Activated CD4-positive, alpha-beta T cell treated with anti-CD3 and anti-CD28 coated beads, Interleukin-2, amount 50 U/mL, for 1 hour (primary cell): ENCODE data around the gene SH3D19.
"Not testable (repeated sequence)": the region's sequence is repeated elsewhere in the genome, so short reads cannot be mapped to it uniquely, and the experiment has no call there.

ENCODE experiments used
- DNase-seq: peaks from one replicate; pipeline ENCODE4 v3.0.0-alpha.2; 2020

Gene SH3D19

DNA sequence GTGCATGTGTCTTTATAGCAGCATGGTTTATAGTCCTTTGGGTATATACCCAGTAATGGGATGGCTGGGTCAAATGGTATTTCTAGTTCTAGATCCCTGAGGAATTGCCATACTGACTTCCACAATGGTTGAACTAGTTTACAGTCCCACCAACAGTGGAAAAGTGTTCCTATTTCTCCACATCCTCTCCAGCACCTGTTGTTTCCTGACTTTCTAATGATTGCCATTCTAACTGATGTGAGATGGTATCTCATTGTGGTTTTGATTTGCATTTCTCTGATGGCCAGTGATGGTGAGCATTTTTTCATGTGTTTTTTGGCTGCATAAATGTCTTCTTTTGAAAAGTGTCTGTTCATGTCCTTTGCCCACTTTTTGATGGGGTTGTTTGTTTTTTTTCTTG, 56.5 kb downstream of the SH3D19 start:
- DNase-seq, result not testable (repeated sequence)

DNA sequence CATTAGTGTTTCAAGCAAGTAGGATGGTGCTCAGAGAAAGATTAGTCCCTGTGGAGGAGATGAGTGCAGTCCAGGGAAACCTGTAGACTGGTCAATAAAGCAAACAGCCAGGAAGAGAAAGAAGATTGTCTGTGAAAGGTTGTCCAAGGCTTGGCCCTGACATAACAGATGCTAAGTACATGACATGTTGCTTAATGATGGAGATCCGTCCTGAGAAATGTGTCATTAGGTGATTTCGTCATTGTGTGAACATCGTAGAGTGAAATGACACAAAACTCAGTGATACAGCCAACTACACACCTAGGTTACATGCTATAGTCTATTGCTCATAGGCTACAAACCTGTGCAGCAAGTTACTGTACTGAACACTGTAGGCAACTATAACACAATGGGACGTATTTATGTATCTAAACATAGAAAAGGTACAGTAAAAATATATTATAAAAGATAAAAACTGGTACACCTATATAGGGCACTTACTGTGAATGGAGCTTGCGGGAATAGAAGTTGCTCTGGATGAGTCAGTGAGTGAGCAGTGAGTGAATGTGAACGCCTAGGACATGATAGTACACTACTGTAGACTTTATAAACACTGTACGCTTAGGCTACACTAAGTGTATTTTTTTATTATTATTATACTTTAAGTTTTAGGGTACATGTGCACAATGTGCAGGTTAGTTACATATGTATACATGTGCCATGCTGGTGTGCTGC, 57.4 kb downstream of the SH3D19 start:
- no peak for DNase-seq

DNA sequence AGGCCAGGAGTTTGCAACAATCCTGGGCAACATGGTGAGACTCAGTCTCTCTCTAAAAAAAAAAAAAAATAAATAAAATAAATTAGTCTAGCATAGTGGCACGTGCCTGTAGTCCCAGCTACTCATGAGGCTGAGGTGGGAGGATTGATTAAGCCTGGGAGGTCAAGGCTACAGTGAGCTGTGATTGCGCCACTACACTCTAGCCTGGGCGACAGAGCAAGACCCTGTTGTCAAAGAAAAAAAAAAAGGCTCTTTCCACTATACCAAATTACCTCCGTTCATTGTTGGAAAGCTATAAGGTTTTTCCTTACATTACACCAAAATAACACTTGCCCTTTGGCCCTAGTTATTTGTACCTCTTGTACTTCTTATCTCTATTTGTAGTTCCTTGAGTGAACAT, 58.3 kb downstream of the SH3D19 start:
- no peak for DNase-seq

- DNase-seq, result no peak
These were observed 58.9 kb downstream of the SH3D19 start for GRCh38 chr4:151266497-151266896.

GRCh38 chr4:151263455-151263854, 62.0 kb downstream of the SH3D19 start:
- no peak for DNase-seq

GRCh38 chr4:151260526-151260925, 64.9 kb downstream of the SH3D19 start:
- DNase-seq, result no peak

- DNase-seq, result no peak
These were observed 65.7 kb downstream of the SH3D19 start for GRCh38 chr4:151259752-151260151.

- DNase-seq, result no peak
These were observed 67.7 kb downstream of the SH3D19 start for GRCh38 chr4:151257704-151258103.

DNA sequence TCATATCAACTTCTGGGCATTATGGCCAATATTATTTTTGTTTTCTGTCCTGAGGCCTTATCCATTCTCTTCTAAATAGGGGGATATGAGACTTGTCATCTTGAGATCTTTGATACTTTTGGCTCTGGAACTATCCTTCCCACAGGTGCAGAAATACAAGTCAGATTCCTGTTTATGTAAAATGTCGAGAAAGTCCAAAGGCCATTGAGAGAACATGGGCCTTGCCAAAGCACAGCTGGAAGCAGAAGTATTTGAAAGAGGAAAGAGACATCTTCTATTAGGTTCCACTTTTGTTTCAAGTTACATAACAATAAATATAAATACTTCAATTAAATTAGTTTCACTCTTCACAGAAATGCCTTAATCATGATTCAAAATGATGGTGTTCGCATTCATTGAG, 69.3 kb downstream of the SH3D19 start:
- no peak for DNase-seq

DNA sequence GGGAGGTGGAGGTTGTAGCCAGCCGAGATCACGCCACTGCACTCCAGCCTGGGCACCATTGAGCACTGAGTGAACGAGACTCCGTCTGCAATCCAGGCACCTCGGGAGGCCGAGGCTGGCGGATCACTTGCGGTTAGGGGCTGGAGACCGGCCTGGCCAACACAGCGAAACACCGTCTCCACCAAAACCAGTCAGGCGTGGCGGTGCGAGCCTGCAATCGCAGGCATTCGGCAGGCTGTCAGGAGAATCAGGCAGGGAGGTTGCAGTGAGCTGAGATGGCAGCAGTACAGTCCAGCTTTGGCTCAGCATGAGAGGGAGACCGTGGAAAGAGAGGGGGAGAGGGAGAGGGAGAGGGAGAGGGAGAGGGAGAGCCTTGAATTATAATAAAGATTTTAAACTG, 69.7 kb downstream of the SH3D19 start:
- DNase-seq, result not testable (repeated sequence)

DNA sequence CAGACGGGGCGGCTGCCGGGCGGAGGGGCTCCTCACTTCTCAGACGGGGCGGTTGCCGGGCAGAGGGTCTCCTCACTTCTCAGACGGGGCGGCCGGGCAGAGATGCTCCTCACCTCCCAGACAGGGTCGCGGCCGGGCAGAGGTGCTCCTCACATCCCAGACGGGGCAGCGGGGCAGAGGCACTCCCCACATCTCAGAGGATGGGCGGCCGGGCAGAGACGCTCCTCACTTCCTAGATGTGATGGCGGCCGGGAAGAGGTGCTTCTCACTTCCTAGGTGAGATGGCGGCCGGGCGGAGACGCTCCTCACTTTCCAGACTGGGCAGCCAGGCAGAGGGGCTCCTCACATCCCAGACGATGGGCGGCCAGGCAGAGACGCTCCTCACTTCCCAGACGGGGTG, 70.2 kb downstream of the SH3D19 start:
- not testable (repeated sequence) for DNase-seq

- no peak for DNase-seq
These were observed 73.7 kb downstream of the SH3D19 start for GRCh38 chr4:151251603-151252304.

DNA sequence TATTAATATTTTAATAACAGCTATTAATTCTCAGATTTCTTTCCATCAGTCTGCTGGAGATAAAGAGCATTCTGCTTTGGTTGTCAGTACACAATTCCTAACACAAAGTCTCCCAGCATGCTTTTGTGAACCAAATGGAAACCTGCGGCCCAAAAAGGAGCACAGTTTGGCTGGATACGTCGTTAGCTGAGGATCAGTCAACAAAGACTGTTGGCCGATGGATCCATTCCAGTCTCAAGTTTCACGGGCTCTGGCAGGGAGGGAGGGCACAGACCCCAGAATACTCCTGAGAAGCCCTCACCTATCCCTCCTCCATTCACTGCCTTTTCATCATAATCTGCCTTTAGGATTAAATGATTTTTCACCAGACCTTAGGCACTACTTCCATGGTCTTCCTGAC, 74.7 kb downstream of the SH3D19 start:
- DNase-seq, result no peak

DNA sequence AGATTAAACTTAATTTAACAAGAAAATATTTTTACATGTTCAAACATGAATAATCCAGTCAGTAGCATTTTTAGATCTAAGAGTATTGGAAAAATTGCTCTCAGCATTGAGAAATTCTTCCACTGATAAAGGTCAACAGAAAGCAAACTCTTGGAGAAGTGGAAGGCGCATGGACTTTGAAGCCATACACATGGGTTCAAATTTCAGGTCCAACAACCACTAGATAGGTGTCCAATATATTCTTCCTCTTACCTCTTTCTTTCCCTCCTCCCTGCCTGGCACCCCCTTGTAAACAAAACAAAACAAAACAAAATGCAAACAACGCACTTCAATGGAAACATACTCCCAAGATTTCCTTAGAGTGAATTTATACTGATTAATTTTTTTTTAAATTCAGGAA, 76.9 kb downstream of the SH3D19 start:
- DNase-seq, result no peak

DNA sequence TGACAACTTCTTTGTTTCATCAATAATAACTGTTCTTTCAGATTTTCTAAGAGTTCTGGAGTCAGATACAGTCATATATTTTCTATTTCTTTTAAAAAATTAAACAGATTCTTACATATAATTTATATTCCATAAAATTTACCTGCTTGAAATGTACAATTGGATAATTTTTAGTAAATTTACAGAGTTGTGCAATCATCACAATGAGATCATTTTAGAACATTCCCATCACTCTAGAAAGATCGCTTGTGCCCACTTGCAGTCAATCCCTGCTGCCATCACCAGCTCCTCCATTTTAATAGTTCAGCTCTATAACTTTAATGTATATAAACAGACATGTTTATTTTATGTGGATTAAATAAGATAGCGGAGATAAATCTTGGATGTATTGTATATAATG, 78.0 kb downstream of the SH3D19 start:
- DNase-seq, result no peak

- DNase-seq, result no peak
These were observed 78.7 kb downstream of the SH3D19 start for GRCh38 chr4:151246742-151247141.

DNA sequence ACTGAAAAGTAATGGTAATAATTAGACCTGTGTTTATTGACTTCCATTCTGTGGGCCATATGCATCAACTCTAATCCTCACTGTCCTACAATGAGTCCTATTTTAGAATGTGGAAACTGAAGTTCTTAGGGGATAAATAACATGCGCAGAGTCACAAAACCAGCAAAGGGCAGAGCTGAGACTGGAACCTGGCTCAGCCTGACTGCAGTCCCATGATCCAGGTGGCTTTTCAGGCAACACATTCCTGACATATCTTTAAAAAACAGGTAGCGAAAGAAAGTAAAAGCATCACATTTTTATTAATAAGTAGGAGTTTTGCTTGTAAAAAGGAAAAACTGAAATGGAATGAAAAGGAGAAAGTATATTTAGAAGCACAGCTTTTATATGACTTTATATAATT, 83.1 kb downstream of the SH3D19 start:
- no peak for DNase-seq

DNA sequence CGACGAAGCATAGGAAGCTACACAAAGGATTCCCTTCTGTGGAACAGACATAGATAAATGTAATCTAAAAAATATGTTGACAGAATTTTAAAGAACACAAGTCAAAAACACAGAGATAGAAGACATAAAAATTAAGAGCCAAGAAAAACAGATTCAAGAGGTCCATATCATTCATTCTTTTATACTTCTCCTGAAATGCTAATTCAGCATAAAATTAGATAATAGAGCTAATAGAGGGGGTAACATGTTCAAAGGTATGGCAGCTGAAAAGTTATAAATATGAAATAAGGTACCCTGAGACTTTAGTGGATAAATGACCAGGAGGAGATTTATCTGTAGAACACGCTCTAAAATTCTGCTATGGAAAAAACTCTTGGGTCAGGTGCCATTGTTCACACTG, 85.8 kb downstream of the SH3D19 start:
- no peak for DNase-seq

GRCh38 chr4:151238477-151238876, 86.9 kb downstream of the SH3D19 start:
- DNase-seq, result no peak

GRCh38 chr4:151236036-151236435, 89.4 kb downstream of the SH3D19 start:
- DNase-seq, result no peak

DNA sequence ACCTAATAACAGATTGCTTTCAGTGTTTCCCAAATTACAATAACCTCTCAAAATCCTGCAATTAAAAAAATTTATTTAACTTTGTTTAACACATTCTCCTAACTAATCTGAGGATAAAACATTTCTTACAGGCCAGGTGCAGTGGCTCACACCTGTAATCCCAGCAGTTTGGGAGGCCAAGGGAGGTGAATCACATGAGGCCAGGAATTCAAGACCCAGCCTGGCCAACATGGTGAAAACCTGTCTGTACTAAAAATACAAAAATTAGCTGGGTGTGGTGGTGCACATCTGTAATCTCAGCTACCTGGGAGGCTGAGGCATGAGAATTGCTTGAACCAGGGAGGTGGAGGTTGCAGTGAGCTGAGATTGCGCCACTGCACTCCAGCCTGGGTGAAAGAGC, 90.0 kb downstream of the SH3D19 start:
- DNase-seq, result not testable (repeated sequence)

GRCh38 chr4:151233600-151233999, 91.8 kb downstream of the SH3D19 start:
- DNase-seq, result no peak

GRCh38 chr4:151231915-151232595, 93.3 kb downstream of the SH3D19 start:
- no peak for DNase-seq
